ENCODE results near the gene RHOA.

The RHOA gene

DNA sequence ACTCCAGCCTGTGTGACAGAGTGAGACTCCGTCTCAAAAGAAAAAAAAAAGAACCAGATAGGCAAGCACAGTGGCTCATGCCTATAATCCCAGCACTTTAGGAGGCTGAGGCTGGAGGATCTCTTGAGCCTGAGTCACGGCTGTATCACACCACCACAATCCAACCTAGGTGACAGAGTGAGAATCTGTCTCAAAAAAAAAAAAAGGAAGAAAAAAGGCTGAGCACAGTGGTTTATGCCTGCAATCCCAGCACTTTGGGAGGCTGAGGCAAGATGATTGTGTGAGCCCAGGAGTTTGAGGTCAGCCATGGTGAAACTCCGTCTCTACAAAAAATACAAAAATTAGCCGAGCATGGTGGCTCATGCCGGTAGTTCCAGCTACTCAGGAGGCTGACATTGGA is 23.0 kb upstream of the RHOA start:
- TF ChIP-seq RAD21 (IDR thresholded peaks at IDR 0.05; ENCODE audit: low read depth) (no peak), CEBPB (IDR thresholded peaks at IDR 0.05) (no peak), EP300 (IDR thresholded peaks at IDR 0.05; ENCODE audit: borderline replicate concordance) (no peak), TAF1 (IDR thresholded peaks at IDR 0.05; ENCODE audit: low read depth) (no peak), TCF12 (IDR thresholded peaks at IDR 0.05; ENCODE audit: low read depth) (no peak), NFIC (IDR thresholded peaks at IDR 0.05) (no peak), TEAD4 (IDR thresholded peaks at IDR 0.05) (no peak), EGR1 (IDR thresholded peaks at IDR 0.05) (no peak), ZBTB7A (IDR thresholded peaks at IDR 0.05; ENCODE audit: low read depth) (no peak), YY1 (IDR thresholded peaks at IDR 0.05; ENCODE audit: low read depth) (no peak), FOXM1 (IDR thresholded peaks at IDR 0.05; ENCODE audit: borderline replicate concordance, low read depth) (no peak), CREB1 (IDR thresholded peaks at IDR 0.05; ENCODE audit: low read depth) (no peak)
- TF ChIP-seq, protein P1, sequence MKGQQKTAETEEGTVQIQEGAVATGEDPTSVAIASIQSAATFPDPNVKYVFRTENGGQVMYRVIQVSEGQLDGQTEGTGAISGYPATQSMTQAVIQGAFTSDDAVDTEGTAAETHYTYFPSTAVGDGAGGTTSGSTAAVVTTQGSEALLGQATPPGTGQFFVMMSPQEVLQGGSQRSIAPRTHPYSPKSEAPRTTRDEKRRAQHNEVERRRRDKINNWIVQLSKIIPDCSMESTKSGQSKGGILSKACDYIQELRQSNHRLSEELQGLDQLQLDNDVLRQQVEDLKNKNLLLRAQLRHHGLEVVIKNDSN (IDR thresholded peaks at IDR 0.05), result no peak
- TF ChIP-seq, protein P2, sequence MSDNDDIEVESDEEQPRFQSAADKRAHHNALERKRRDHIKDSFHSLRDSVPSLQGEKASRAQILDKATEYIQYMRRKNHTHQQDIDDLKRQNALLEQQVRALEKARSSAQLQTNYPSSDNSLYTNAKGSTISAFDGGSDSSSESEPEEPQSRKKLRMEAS (IDR thresholded peaks at IDR 0.05), result no peak
- TF ChIP-seq, protein P3, sequence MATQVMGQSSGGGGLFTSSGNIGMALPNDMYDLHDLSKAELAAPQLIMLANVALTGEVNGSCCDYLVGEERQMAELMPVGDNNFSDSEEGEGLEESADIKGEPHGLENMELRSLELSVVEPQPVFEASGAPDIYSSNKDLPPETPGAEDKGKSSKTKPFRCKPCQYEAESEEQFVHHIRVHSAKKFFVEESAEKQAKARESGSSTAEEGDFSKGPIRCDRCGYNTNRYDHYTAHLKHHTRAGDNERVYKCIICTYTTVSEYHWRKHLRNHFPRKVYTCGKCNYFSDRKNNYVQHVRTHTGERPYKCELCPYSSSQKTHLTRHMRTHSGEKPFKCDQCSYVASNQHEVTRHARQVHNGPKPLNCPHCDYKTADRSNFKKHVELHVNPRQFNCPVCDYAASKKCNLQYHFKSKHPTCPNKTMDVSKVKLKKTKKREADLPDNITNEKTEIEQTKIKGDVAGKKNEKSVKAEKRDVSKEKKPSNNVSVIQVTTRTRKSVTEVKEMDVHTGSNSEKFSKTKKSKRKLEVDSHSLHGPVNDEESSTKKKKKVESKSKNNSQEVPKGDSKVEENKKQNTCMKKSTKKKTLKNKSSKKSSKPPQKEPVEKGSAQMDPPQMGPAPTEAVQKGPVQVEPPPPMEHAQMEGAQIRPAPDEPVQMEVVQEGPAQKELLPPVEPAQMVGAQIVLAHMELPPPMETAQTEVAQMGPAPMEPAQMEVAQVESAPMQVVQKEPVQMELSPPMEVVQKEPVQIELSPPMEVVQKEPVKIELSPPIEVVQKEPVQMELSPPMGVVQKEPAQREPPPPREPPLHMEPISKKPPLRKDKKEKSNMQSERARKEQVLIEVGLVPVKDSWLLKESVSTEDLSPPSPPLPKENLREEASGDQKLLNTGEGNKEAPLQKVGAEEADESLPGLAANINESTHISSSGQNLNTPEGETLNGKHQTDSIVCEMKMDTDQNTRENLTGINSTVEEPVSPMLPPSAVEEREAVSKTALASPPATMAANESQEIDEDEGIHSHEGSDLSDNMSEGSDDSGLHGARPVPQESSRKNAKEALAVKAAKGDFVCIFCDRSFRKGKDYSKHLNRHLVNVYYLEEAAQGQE (IDR thresholded peaks at IDR 0.05; ENCODE audit: low read depth), result no peak

DNA sequence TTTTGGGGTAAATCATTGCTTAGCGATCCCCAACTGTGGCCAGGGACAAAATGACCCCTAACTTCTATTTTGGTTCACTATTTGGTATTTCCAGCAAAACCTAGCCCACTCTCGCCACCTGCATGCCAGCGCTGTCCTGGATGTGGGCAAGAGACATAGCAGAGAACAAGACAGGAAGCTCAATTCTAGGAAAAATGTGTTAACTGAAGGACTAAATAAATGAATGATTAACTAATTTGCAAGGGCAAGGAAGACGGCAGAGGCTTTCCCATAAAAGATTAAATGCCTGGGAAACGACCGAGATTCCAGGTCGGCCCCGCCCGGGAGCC is 16.9 kb upstream of the RHOA start:
- no peak for TF ChIP-seq NFIC (IDR thresholded peaks at IDR 0.05)
- TF ChIP-seq FOXM1 (IDR thresholded peaks at IDR 0.05; ENCODE audit: borderline replicate concordance, low read depth), result no peak
- no peak for TF ChIP-seq CEBPB (IDR thresholded peaks at IDR 0.05)
- TF ChIP-seq TAF1 (IDR thresholded peaks at IDR 0.05; ENCODE audit: low read depth), result no peak
- TF ChIP-seq, protein P1 (IDR thresholded peaks at IDR 0.05), result no peak
- TF ChIP-seq TCF12 (IDR thresholded peaks at IDR 0.05; ENCODE audit: low read depth), result no peak
- TF ChIP-seq RAD21 (IDR thresholded peaks at IDR 0.05; ENCODE audit: low read depth), result no peak
- TF ChIP-seq TEAD4 (IDR thresholded peaks at IDR 0.05), result no peak
- TF ChIP-seq EP300 (IDR thresholded peaks at IDR 0.05; ENCODE audit: borderline replicate concordance), result no peak
- TF ChIP-seq YY1 (IDR thresholded peaks at IDR 0.05; ENCODE audit: low read depth), result no peak
- TF ChIP-seq ZBTB7A (IDR thresholded peaks at IDR 0.05; ENCODE audit: low read depth), result no peak
- no peak for TF ChIP-seq CREB1 (IDR thresholded peaks at IDR 0.05; ENCODE audit: low read depth)
- TF ChIP-seq, protein P2 (IDR thresholded peaks at IDR 0.05), result no peak
- no peak for TF ChIP-seq EGR1 (IDR thresholded peaks at IDR 0.05)
- TF ChIP-seq, protein P3 (IDR thresholded peaks at IDR 0.05; ENCODE audit: low read depth), result no peak

DNA sequence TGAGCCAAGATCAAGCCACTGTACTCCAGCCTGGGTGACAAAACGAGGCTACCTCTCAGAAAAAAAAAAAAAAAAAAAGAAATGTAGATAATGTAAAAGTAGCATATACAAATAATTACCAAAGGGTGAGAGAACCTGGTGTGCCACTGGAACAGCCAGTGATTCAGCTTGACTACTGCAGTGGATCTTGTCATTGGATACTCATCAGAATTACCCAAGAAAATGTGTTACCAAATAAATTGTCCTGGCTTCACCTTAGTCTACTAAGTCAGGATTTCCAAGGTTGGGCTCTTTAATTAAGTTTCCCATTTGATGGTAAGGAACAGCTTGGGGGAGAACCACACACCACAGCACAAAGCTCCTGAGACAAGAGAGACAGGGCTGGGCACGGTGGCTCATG is 15.8 kb upstream of the RHOA start:
- TF ChIP-seq YY1 (IDR thresholded peaks at IDR 0.05; ENCODE audit: low read depth) (no peak), NFIC (IDR thresholded peaks at IDR 0.05) (no peak), EP300 (IDR thresholded peaks at IDR 0.05; ENCODE audit: borderline replicate concordance) (no peak), FOXM1 (IDR thresholded peaks at IDR 0.05; ENCODE audit: borderline replicate concordance, low read depth) (no peak), CREB1 (IDR thresholded peaks at IDR 0.05; ENCODE audit: low read depth) (no peak), TEAD4 (IDR thresholded peaks at IDR 0.05) (no peak), TAF1 (IDR thresholded peaks at IDR 0.05; ENCODE audit: low read depth) (no peak), EGR1 (IDR thresholded peaks at IDR 0.05) (no peak), TCF12 (IDR thresholded peaks at IDR 0.05; ENCODE audit: low read depth) (no peak)
- TF ChIP-seq, protein P3 (IDR thresholded peaks at IDR 0.05; ENCODE audit: low read depth), result no peak
- TF ChIP-seq, protein P2 (IDR thresholded peaks at IDR 0.05), result no peak
- TF ChIP-seq, protein P1 (IDR thresholded peaks at IDR 0.05), result no peak

DNA sequence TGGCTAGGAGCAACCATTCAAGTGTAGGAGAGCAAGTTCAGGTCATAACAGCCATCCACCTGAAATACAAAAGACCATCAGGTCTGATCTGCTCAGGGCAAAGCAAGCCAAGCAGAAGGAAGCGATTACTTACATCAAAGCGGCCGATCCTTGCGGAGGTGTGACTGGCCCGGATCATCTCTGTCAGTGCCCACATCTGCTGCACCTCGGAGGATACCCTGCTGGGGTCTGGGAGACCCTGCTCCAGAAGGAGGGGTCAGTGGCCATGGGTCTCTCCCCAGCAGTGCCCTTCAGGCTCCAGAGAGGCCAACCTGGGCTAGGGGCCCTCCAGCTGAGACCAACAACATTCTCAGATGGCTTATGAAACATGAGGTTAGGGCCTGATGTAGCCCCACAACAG is 13.0 kb upstream of the RHOA start:
- TF ChIP-seq TEAD4 (IDR thresholded peaks at IDR 0.05) (no peak), RAD21 (IDR thresholded peaks at IDR 0.05; ENCODE audit: low read depth) (no peak), CREB1 (IDR thresholded peaks at IDR 0.05; ENCODE audit: low read depth) (no peak), FOXM1 (IDR thresholded peaks at IDR 0.05; ENCODE audit: borderline replicate concordance, low read depth) (no peak), YY1 (IDR thresholded peaks at IDR 0.05; ENCODE audit: low read depth) (no peak)
